Thyroid gland (tissue), 4 donors: ENCODE results near the gene RPRD1B. TPM values are rescaled to one million over a fixed set of nuclear protein-coding genes. Genes with fewer than 3 reads are reported as not detected.

Source experiments
- DNase-seq, 2 donors: peaks; one replicate each; pipeline ENCODE4 v3.0.0-alpha.2; 2019
- H3K27ac ChIP-seq, 3 donors: fragments of 200-600 bp; sonication (generic); 1 replicate in 2 of 3; 2 replicates in 1 of 3; pipeline ENCODE4 v1.5.1; 2016 to 2019; ENCODE audit warnings: mild to moderate bottlenecking in 1 of 3, moderate library complexity in 1 of 3
- H3K27me3 ChIP-seq: fragments of 200-600 bp; sonication (generic); one replicate; pipeline ENCODE4 v1.5.1; 2019
- H3K36me3 ChIP-seq, 2 donors: fragments of 200-600 bp; sonication (generic); one replicate each; pipeline ENCODE4 v1.5.1; 2016 to 2019
- H3K4me1 ChIP-seq, 2 donors: fragments of 200-600 bp; sonication (generic); one replicate each; pipeline ENCODE4 v1.5.1; 2017 to 2019
- H3K4me3 ChIP-seq, 3 donors: fragments of 200-600 bp; sonication (generic); replicated peaks in 1 of 3; 1 replicate in 2 of 3; 2 replicates in 1 of 3; pipeline ENCODE4 v1.5.1; 2016; ENCODE audit warnings: mild to moderate bottlenecking in 1 of 3
- H3K9me3 ChIP-seq: fragments of 200-600 bp; sonication (generic); one replicate; pipeline ENCODE4 v1.5.1; 2017
- POLR2A ChIP-seq, 2 donors: fragments of 450-650 bp; IDR thresholded peaks; one replicate each; pipeline ENCODE4 v1.6.1; 2017; ENCODE audit warnings: antibody characterized with exemption in 2 of 2, mild to moderate bottlenecking in 2 of 2, moderate library complexity in 1 of 2
- WGBS, 2 donors: methylation state at CpG; one replicate each; pipeline ENCODE4 v1.1.5; 2017; 5-methylcytosine and 5-hydroxymethylcytosine counted together
- intact Hi-C: fragments of 100-400 bp; cut with DNase I; formaldehyde crosslinking; loops from one replicate; pipeline ENCODE4 v1.15.1; 2023
- total RNA-seq, 4 donors: library from RNA; depleted of rRNA; stranded (reverse); fragments of >200 nt; gene quantifications; one replicate each; pipeline ENCODE4 v1.2.3, GENCODE V29; 2016
- TF ChIP-seq, protein P1 (sequence below), 6 experiments: fragments of 200-600 bp in 3 of 6; fragments of 450-650 bp in 3 of 6; sonication (generic) in 3 of 6; IDR thresholded peaks; one replicate each; pipeline ENCODE4 v1.5.1; 2016 to 2019; ENCODE audit warnings: antibody characterized with exemption in 6 of 6, mild to moderate bottlenecking in 2 of 6, inconsistent platforms in 1 of 6, moderate library complexity in 1 of 6

Gene RPRD1B
- total RNA-seq, 4 donors from 2014 or later, result 24.2 to 58.9 (median 27.0) TPM

DNA sequence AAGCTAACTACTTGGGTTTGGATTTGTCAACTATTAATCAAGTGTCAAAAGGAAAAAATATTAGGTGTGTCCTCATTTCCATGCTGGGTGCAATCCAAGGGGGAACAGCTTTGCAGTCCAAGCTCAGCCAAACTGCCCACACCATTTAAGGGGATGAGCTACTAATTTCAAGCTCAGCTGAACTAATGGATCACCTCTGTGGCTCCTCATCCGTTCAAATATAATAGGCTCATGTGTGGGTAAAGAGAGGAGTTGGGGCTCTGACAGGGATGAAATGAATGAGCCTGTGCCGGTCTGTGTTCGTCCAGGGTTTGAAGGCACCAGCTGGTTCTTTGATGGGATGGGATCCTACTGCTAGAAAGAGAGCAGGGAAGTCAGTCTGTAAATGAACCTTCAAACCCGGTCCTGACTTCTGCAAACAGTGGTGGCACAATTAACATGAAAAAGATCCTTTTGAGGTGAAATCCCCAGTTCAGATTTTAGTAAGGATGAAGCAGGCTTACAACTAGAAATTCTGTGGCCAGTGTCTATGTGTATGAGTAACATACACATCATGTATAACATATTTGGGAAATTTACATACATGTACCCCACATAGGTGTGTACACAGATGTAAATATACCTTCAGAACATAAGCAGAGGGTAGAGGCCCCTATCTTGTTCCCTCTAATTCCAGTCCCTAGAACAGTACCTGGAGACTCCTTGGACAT is 42.2 kb upstream of the RPRD1B start:
- H3K27ac ChIP-seq, result peak overlapping the region in 2 of 3 donors; percentile 94
- no peaks in the 10 kb centered on the region for H3K36me3 ChIP-seq
- WGBS, 2 donors, result 79 to 80% methylated on average over 4 of the region's 4 CpGs

DNA sequence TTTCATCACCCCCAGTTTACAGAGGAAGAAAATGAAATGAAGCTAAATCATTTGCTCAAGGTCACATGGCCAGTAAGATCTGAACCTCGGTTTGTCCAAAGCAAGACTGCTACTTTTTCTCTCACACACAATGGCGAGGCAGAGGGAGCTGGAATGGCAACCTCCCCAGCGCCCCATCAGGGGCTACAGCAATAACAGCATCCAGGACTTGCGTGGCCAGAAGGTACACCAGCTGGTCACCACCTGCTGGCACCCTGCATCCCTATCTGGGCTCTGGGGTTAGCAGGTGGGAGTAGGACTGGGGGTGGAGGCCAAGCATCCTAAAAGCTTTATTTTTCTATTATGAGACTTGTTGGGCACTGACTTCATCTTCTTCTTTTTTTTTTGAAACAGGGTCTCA is 41.6 kb upstream of the RPRD1B start:
- no peak overlapping the region for H3K4me3 ChIP-seq
- H3K27me3 ChIP-seq, result no peaks in the 10 kb centered on the region
- H3K27ac ChIP-seq, result peak overlapping the region in 2 of 3 donors; percentile 94
- DNase-seq, result no peak
- no peaks in the 10 kb centered on the region for H3K9me3 ChIP-seq
- intact Hi-C loops, result no loop called here
- WGBS, 2 donors, result 93 to 100% methylated on average over 4 of the region's 4 CpGs
- H3K36me3 ChIP-seq, result no peaks in the 10 kb centered on the region
- H3K4me1 ChIP-seq, result peaks cover 72 to 92% of the 10 kb centered on the region in 2 donors
- TF ChIP-seq, protein P1, sequence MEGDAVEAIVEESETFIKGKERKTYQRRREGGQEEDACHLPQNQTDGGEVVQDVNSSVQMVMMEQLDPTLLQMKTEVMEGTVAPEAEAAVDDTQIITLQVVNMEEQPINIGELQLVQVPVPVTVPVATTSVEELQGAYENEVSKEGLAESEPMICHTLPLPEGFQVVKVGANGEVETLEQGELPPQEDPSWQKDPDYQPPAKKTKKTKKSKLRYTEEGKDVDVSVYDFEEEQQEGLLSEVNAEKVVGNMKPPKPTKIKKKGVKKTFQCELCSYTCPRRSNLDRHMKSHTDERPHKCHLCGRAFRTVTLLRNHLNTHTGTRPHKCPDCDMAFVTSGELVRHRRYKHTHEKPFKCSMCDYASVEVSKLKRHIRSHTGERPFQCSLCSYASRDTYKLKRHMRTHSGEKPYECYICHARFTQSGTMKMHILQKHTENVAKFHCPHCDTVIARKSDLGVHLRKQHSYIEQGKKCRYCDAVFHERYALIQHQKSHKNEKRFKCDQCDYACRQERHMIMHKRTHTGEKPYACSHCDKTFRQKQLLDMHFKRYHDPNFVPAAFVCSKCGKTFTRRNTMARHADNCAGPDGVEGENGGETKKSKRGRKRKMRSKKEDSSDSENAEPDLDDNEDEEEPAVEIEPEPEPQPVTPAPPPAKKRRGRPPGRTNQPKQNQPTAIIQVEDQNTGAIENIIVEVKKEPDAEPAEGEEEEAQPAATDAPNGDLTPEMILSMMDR (IDR thresholded peaks at IDR 0.05), result no peak
- TF ChIP-seq POLR2A (IDR thresholded peaks at IDR 0.05), result no peak

More for the DNA sequence above, 42.2 kb upstream of the RPRD1B start:
- Histone ChIP-seq H3K9me3 (no peaks in the 10 kb centered on the region), H3K4me1 (peaks cover 74 to 91% of the 10 kb centered on the region in 2 donors), H3K27me3 (no peaks in the 10 kb centered on the region), H3K4me3 (no peak overlapping the region)
- intact Hi-C loops, result no loop called here
- TF ChIP-seq, protein P1 (IDR thresholded peaks at IDR 0.05), result no peak
- no peak for TF ChIP-seq POLR2A (IDR thresholded peaks at IDR 0.05)
- DNase-seq, result no peak

DNA sequence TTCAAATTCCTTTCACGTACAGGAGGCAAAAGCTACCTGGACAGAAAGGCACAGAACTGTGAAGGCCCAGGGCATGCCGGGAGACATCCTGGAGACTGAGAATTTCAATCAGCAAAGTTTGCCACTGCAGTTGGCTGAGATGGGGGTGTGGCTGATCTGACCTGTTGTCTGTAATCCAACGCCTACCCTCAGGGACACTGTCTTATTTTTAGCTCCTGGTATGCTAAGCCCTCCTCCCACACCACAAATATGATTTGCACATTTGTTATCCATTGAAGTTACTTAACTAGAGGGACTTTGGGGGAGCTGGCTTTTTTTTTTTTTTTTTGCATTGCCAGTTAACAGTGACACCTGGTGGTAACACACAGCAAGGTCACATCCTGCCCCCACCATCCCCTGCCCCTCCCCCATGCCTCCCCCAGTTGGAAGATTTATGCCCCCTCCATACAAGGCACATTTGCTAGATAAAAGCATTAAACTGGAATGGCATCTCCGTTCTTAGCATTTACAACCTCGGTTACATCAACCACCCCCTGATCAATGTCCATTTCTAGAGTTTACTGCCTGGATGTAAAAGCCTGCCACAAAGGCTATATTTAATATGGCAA is 40.6 kb upstream of the RPRD1B start:
- 69 to 71% methylated on average over 5 of the region's 5 CpGs for WGBS, 2 donors
- Histone ChIP-seq H3K4me3 (no peak overlapping the region), H3K9me3 (no peaks in the 10 kb centered on the region), H3K4me1 (peaks cover 64 to 83% of the 10 kb centered on the region in 2 donors), H3K36me3 (peaks cover 0 to 5% of the 10 kb centered on the region in 2 donors), H3K27me3 (no peaks in the 10 kb centered on the region), H3K27ac (peak overlapping the region in 2 of 3 donors; percentile 80 to 94)
- intact Hi-C loops, result no loop called here
- peak; percentile 29 to 46 for DNase-seq
- TF ChIP-seq POLR2A (IDR thresholded peaks at IDR 0.05), result no peak
- TF ChIP-seq, protein P1 (IDR thresholded peaks at IDR 0.05), result peak in 4 of 6 experiments; percentile 17 to 72 (median 38)

DNA sequence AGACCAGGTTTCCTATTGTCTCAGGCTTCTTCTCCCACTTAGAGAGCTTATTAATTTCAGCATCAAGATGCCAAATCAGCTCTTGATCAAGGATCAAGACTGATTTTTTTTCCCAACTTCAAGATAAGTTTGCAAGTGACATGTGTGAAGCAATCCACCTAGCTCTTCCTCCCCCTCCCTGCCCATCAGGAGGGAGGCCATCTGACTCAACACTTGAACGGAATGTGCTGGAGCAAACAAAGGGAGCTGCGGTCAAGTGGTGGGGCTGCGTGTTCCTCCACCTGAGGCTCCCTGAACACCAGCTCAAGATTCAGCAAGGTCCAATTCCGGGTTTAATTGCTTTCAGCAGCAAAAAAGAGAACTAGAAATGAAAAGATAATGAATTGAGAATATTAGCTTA is 39.0 kb upstream of the RPRD1B start:
- H3K4me3 ChIP-seq, result no peak overlapping the region
- TF ChIP-seq, protein P1 (IDR thresholded peaks at IDR 0.05), result no peak
- TF ChIP-seq POLR2A (IDR thresholded peaks at IDR 0.05), result no peak
- 31 to 38% methylated on average over 4 of the region's 4 CpGs for WGBS, 2 donors
- H3K4me1 ChIP-seq, result peaks cover 48 to 67% of the 10 kb centered on the region in 2 donors
- H3K27me3 ChIP-seq, result no peaks in the 10 kb centered on the region
- H3K36me3 ChIP-seq, result peaks cover 8 to 12% of the 10 kb centered on the region in 2 donors
- DNase-seq, result peak; percentile 89 to 91
- peak overlapping the region; percentile 84 to 95 (median 90) for H3K27ac ChIP-seq
- intact Hi-C loops, result no loop called here
- no peaks in the 10 kb centered on the region for H3K9me3 ChIP-seq
